Adrenal gland (tissue), 19 donors: ENCODE measurements around the gene MRPS22. TPM values are rescaled to one million over a fixed set of nuclear protein-coding genes. Genes with fewer than 3 reads are reported as not detected.

Experiments
- DNase-seq, 7 donors: peaks; one replicate each; pipeline ENCODE4 v3.0.0-alpha.2; 2019 to 2020
- H3K27ac ChIP-seq, 5 donors: fragments of 200-600 bp; sonication (generic) in 4 of 5; 1 replicate in 3 of 5; 2 replicates in 2 of 5; pipeline versions ENCODE4 v1.5.1 to v1.8.0; 2016 to 2020; ENCODE audit warnings: mild to moderate bottlenecking in 1 of 5
- H3K27me3 ChIP-seq: fragments of 200-600 bp; 2 replicates; pipeline ENCODE4 v1.8.0; 2021
- H3K36me3 ChIP-seq, 2 donors: fragments of 200-600 bp; replicated peaks in 1 of 2; 1 replicate in 1 of 2; 2 replicates in 1 of 2; pipeline versions ENCODE4 v1.5.1 to v1.8.0; 2018 to 2022
- H3K4me1 ChIP-seq, 2 donors: fragments of 200-600 bp; replicated peaks in 1 of 2; 1 replicate in 1 of 2; 2 replicates in 1 of 2; pipeline versions ENCODE4 v1.5.1 to v1.8.0; 2018 to 2021
- H3K4me3 ChIP-seq, 4 donors: fragments of 200-600 bp; sonication (generic) in 3 of 4; one replicate each; pipeline ENCODE4 v1.5.1; 2016 to 2018
- H3K9me3 ChIP-seq, 3 donors: fragments of 200-600 bp; sonication (generic) in 1 of 3; replicated peaks in 1 of 3; 1 replicate in 2 of 3; 2 replicates in 1 of 3; pipeline versions ENCODE4 v1.5.1 to v1.8.0; 2016 to 2021
- POLR2A ChIP-seq, 2 donors: fragments of 450-650 bp; IDR thresholded peaks; one replicate each; pipeline ENCODE4 v1.6.1; 2017; ENCODE audit warnings: antibody characterized with exemption in 2 of 2, mild to moderate bottlenecking in 2 of 2, moderate library complexity in 1 of 2
- WGBS, 4 donors: extraction: QIAGEN DNeasy Blood & Tissue Kit in 2 of 4; methylation state at CpG; one replicate each; pipeline versions ENCODE4 v1.1.5 to v1.1.7; 2013 to 2017; 5-methylcytosine and 5-hydroxymethylcytosine counted together
- intact Hi-C, 2 donors: fragments of 100-400 bp; cut with DNase I; formaldehyde crosslinking; loops; one replicate each; pipeline versions ENCODE4 v1.14.1 to v1.15.0; 2022 to 2023
- long read RNA-seq, 10 donors: library from polyadenylated mRNA in 3 of 10; unstranded in 2 of 10; stranded (forward) in 1 of 10; transcript quantifications; one replicate each; pipeline ENCODE4 v2.0.0 and lab custom pipeline, GENCODE V29; 2021 to 2026
- polyA plus RNA-seq, 3 donors: library from polyadenylated mRNA; stranded (reverse); fragments of 200-250 nt in 2 of 3; fragments of 350-450 nt in 1 of 3; fragmentation: Illumina TruSeq in 1 of 3; extraction: RNeasy Lipid Tissue Mini Kit (QIAGEN cat#74804) in 1 of 3; gene quantifications; one replicate each; pipeline ENCODE4 v1.2.3, GENCODE V29; 2013 to 2014
- total RNA-seq, 9 donors: library from RNA; depleted of rRNA in 4 of 9; stranded (reverse); fragments of >200 nt in 4 of 9; fragments of 120-200 nt in 1 of 9; fragmentation: NEBNext Ultra II Directional in 1 of 9; extraction: Animal tissue kit (Norgen Biotek cat#: 25700) in 1 of 9; gene quantifications; one replicate each; pipeline versions ENCODE4 v1.1.0 to v1.2.4, GENCODE V29; 2013 to 2023
- TF ChIP-seq, protein P1 (sequence below), 6 experiments: fragments of 450-650 bp in 4 of 6; fragments of 200-600 bp in 2 of 6; sonication (generic) in 1 of 6; IDR thresholded peaks; 1 replicate in 5 of 6; 2 replicates in 1 of 6; pipeline versions ENCODE4 v1.5.1 to v1.8.0; 2016 to 2021; ENCODE audit warnings: antibody characterized with exemption in 6 of 6, mild to moderate bottlenecking in 2 of 6, moderate library complexity in 1 of 6
- donor health status: healthy with polysubstance abuse.
- donor health status: Bipolar disorder and iron deficiency.
- donor health status: DM: yes; HTN: yes; CAD: no.
- donor health status: DM: no; HTN: no; CAD: no.
- donor health status: DM: no; HTN: no; CAD: no.
- donor health status: DM: yes; HTN: yes; CAD: no.

Gene MRPS22
- total RNA-seq (100 to 1,000 TPM in 4 of 9 donors, 10 to 100 TPM in 5; 80.9 to 213 (median 99.1) TPM), polyA plus RNA-seq (100 to 1,000 TPM in 1 of 3 donors, 10 to 100 TPM in 2; 50.7 to 186 (median 72.5) TPM)
- long read RNA-seq, donor 1, transcript MRPS22-201 (8 exons, 1,120 nt), result major isoform, 71 of 339 reads
- long read RNA-seq, donor 1, transcript MRPS22-202 (8 exons, 1,099 nt), result minor isoform, 7 of 339 reads
- long read RNA-seq, donor 1, partial matches to known transcripts, result 256 of 339 reads
- long read RNA-seq, donor 1, other reads (novel, unspliced or antisense), result 0 of 339 reads
- long read RNA-seq, donor 2, transcript MRPS22-201 (8 exons, 1,120 nt), result major isoform, 50 of 69 reads
- long read RNA-seq, donor 2, transcript MRPS22-202 (8 exons, 1,099 nt), result minor isoform, 9 of 69 reads
- long read RNA-seq, donor 2, partial matches to known transcripts, result 7 of 69 reads
- long read RNA-seq, donor 2, other reads (novel, unspliced or antisense), result 0 of 69 reads
- long read RNA-seq, donor 3, transcript MRPS22-202 (8 exons, 1,099 nt), result minor isoform, 10 of 228 reads
- long read RNA-seq, donor 3, transcript MRPS22-201 (8 exons, 1,120 nt), result major isoform, 45 of 228 reads
- long read RNA-seq, donor 3, partial matches to known transcripts, result 169 of 228 reads
- long read RNA-seq, donor 3, other reads (novel, unspliced or antisense), result 0 of 228 reads
- long read RNA-seq, donor 4, transcript MRPS22-201 (8 exons, 1,120 nt), result major isoform, 78 of 99 reads
- long read RNA-seq, donor 4, transcript MRPS22-202 (8 exons, 1,099 nt), result minor isoform, 10 of 99 reads
- long read RNA-seq, donor 4, partial matches to known transcripts, result 3 of 99 reads
- long read RNA-seq, donor 4, other reads (novel, unspliced or antisense), result 6 of 99 reads
- long read RNA-seq, donor 5, transcript MRPS22-201 (8 exons, 1,120 nt), result major isoform, 87 of 111 reads
- long read RNA-seq, donor 5, transcript MRPS22-202 (8 exons, 1,099 nt), result minor isoform, 12 of 111 reads
- long read RNA-seq, donor 5, partial matches to known transcripts, result 2 of 111 reads
- long read RNA-seq, donor 5, other reads (novel, unspliced or antisense), result 7 of 111 reads
- long read RNA-seq, donor 6, transcript MRPS22-202 (8 exons, 1,099 nt), result minor isoform, 7 of 62 reads
- long read RNA-seq, donor 6, transcript MRPS22-201 (8 exons, 1,120 nt), result major isoform, 46 of 62 reads
- long read RNA-seq, donor 6, partial matches to known transcripts, result 3 of 62 reads
- long read RNA-seq, donor 6, other reads (novel, unspliced or antisense), result 5 of 62 reads
- long read RNA-seq, donor 7, transcript MRPS22-209 (3 exons, 598 nt), result minor isoform, 7 of 40 reads
- long read RNA-seq, donor 7, transcript MRPS22-202 (8 exons, 1,099 nt), result minor isoform, 11 of 40 reads
- long read RNA-seq, donor 7, transcript MRPS22-201 (8 exons, 1,120 nt), result major isoform, 21 of 40 reads
- long read RNA-seq, donor 7, partial matches to known transcripts, result 0 of 40 reads
- long read RNA-seq, donor 7, other reads (novel, unspliced or antisense), result 0 of 40 reads
- long read RNA-seq, donor 8, transcript MRPS22-202 (8 exons, 1,099 nt), result minor isoform, 9 of 292 reads
- long read RNA-seq, donor 8, transcript MRPS22-201 (8 exons, 1,120 nt), result major isoform, 65 of 292 reads
- long read RNA-seq, donor 8, partial matches to known transcripts, result 179 of 292 reads
- long read RNA-seq, donor 8, other reads (novel, unspliced or antisense), result 31 of 292 reads
- long read RNA-seq, donor 9, transcript MRPS22-201 (8 exons, 1,120 nt), result major isoform, 34 of 58 reads
- long read RNA-seq, donor 9, partial matches to known transcripts, result 11 of 58 reads
- long read RNA-seq, donor 9, other reads (novel, unspliced or antisense), result 0 of 58 reads
- long read RNA-seq, donor 10, transcript MRPS22-202 (8 exons, 1,099 nt), result minor isoform, 5 of 34 reads
- long read RNA-seq, donor 10, transcript MRPS22-201 (8 exons, 1,120 nt), result major isoform, 26 of 34 reads
- long read RNA-seq, donor 10, partial matches to known transcripts, result 0 of 34 reads
- long read RNA-seq, donor 10, other reads (novel, unspliced or antisense), result 0 of 34 reads

DNA sequence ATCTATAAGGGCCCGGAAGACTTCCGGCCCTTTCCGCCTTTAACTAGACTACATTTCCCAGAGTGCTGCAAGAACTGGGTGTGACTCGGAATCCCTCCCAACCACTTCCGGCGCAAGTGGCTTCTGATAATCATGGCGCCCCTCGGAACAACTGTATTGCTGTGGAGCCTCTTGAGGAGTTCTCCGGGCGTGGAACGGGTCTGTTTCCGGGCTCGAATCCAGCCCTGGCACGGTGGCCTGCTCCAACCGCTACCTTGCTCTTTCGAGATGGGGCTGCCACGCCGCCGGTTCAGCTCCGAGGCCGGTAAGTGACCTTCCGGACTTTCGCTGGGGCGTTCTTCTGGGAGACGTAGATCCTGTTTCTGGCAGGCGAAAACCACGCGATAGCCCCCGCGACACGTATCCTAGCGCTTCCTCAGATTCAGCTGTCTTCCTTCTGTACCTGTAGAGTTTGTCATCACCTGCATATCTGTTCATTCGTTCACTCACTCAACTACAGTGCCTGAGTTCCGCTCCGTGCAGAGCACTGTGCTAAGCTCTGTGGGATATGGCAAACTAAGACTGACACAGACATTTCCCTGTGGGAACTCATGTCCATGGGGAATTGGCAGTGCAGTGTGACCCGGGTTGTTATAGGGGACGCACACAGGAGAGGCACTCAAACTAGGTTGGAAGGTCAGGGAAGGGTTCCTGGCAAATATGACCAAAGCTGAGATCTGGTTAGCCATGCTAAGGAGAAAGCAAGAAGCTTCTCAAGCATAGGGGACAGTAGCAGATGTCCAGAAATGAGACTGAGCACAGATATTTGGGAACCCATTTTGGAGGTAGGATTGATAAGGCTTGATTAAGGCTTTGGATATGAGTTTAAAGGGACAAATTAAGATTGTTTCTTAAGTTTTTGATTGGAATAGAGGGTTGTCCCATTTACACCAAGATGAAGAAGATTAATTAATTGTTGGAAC, at the start of gene MRPS22:
TSS of gene MRPS22 (plus strand) at position 126 of the 962 bp plus-strand sequence. CDS start at position 133, 7 bp downstream.
- WGBS, 4 donors, result 0 to 1% (median 1%) methylated on average over 14 to 37 of the region's 37 CpGs
- Histone ChIP-seq H3K9me3 (no peaks in the 10 kb centered on the region), H3K27ac (peak within 1 kb of the TSS; percentile 67 to 92 (median 77)), H3K4me1 (peaks cover 17 to 36% of the 10 kb centered on the region in 2 donors), H3K36me3 (peaks cover 0 to 25% of the 10 kb centered on the region in 2 donors), H3K27me3 (no peaks in the 10 kb centered on the region), H3K4me3 (peak within 1 kb of the TSS; percentile 19 to 73 (median 53))
- intact Hi-C loops, result no loop called here
- TF ChIP-seq, protein P1, sequence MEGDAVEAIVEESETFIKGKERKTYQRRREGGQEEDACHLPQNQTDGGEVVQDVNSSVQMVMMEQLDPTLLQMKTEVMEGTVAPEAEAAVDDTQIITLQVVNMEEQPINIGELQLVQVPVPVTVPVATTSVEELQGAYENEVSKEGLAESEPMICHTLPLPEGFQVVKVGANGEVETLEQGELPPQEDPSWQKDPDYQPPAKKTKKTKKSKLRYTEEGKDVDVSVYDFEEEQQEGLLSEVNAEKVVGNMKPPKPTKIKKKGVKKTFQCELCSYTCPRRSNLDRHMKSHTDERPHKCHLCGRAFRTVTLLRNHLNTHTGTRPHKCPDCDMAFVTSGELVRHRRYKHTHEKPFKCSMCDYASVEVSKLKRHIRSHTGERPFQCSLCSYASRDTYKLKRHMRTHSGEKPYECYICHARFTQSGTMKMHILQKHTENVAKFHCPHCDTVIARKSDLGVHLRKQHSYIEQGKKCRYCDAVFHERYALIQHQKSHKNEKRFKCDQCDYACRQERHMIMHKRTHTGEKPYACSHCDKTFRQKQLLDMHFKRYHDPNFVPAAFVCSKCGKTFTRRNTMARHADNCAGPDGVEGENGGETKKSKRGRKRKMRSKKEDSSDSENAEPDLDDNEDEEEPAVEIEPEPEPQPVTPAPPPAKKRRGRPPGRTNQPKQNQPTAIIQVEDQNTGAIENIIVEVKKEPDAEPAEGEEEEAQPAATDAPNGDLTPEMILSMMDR (IDR thresholded peaks at IDR 0.05), result no peak
- TF ChIP-seq POLR2A (IDR thresholded peaks at IDR 0.05), result peak in 1 of 2 donors; percentile 52
- DNase-seq, result peak; percentile 78 to 93 (median 87)

DNA sequence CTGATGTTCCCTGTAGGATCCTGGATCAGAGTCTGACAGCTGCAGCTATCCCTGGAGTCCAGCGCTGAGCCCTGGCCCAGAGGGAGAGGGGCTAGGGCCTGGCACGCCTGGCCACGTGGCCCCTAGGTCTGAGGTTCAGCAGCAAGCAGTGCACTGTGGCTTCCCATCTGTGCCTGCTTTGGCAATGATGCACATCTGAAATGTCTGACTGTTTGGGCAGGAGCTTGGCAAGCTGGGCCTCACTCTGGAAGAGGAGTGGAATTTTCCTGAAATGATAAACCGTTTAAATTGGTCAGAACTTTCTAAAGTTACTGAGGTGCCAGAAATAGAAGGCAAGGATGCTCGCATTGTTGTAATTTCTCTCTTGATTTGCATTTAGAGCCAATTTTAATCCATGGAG, 48.8 kb upstream of the MRPS22 start:
- peak in 1 of 2 donors; percentile 21 for TF ChIP-seq POLR2A (IDR thresholded peaks at IDR 0.05)
- TF ChIP-seq, protein P1 (IDR thresholded peaks at IDR 0.05), result no peak
- intact Hi-C loops, result no loop called here
- Histone ChIP-seq H3K27ac (peak overlapping the region in 3 of 5 donors; percentile 47 to 78 (median 51)), H3K36me3 (no peaks in the 10 kb centered on the region), H3K9me3 (no peaks in the 10 kb centered on the region), H3K4me3 (no peak overlapping the region), H3K4me1 (peaks cover 7 to 24% of the 10 kb centered on the region in 2 donors), H3K27me3 (no peaks in the 10 kb centered on the region)
- WGBS, 4 donors, result 61 to 76% (median 73%) methylated on average over 5 of the region's 5 CpGs
- peak in 5 of 7 donors; percentile 42 to 66 (median 53) for DNase-seq
